GM12878 (cell line): ENCODE results near the gene CHERP. TPM values are rescaled to one million over a fixed set of nuclear protein-coding genes. Genes with fewer than 3 reads are reported as not detected.

Experiments
- BCL11A ChIP-seq: IDR thresholded peaks from 2 replicates; pipeline ENCODE4 v1.6.1; 2011; ENCODE audit warnings: low read depth, low read length
- CBX5 ChIP-seq: sonication (generic); IDR thresholded peaks from 2 replicates; pipeline ENCODE4 v1.6.1; 2016; ENCODE audit warnings: low read depth, moderate library complexity, mild to moderate bottlenecking, inconsistent platforms
- CHD4 ChIP-seq: fragments of 200-600 bp; sonication (generic); IDR thresholded peaks from 2 replicates; pipeline ENCODE4 v1.6.1; 2016; ENCODE audit warnings: mild to moderate bottlenecking
- CUX1 ChIP-seq: IDR thresholded peaks from 2 replicates; pipeline ENCODE4 v1.6.1; 2012; ENCODE audit warnings: improper control_type of control experiment, low read depth, low read length; ENCODE audit not compliant: insufficient replicate concordance
- E2F4 ChIP-seq: IDR thresholded peaks from 2 replicates; pipeline ENCODE4 v1.6.1; 2012; ENCODE audit warnings: low read depth, low read length, improper control_type of control experiment
- EED ChIP-seq: sonication (generic); IDR thresholded peaks from 2 replicates; pipeline ENCODE4 v1.6.1; 2016; ENCODE audit warnings: antibody characterized with exemption, low read depth
- EGR1 ChIP-seq, 2 experiments: IDR thresholded peaks; 1 replicate in 1 of 2; 2 replicates in 1 of 2; pipeline ENCODE4 v1.6.1; 2011 to 2012; ENCODE audit warnings: low read depth in 2 of 2, low read length in 2 of 2, borderline replicate concordance in 1 of 2, mild to moderate bottlenecking in 1 of 2, moderate library complexity in 1 of 2
- FOXK2 ChIP-seq: fragments of 450-650 bp; IDR thresholded peaks from 2 replicates; pipeline ENCODE4 v1.6.1; 2017; ENCODE audit warnings: mild to moderate bottlenecking, moderate library complexity
- HCFC1 ChIP-seq: fragments of 150-350 bp; IDR thresholded peaks from 2 replicates; pipeline ENCODE4 v1.6.1; 2014; ENCODE audit warnings: low read length
- IRF4 ChIP-seq: IDR thresholded peaks from 2 replicates; pipeline ENCODE4 v1.6.1; 2011; ENCODE audit warnings: low read depth, low read length
- LARP7 ChIP-seq: fragments of 450-650 bp; IDR thresholded peaks from 2 replicates; pipeline ENCODE4 v1.6.1; 2017; ENCODE audit warnings: mild to moderate bottlenecking
- NR2C2 ChIP-seq: IDR thresholded peaks from 2 replicates; pipeline ENCODE4 v1.6.1; 2011; ENCODE audit warnings: borderline replicate concordance, low read depth; ENCODE audit not compliant: control insufficient read depth, insufficient read length
- POU2F2 ChIP-seq: IDR thresholded peaks from 3 replicates; pipeline ENCODE4 v1.6.1; 2011; ENCODE audit warnings: low read depth, mild to moderate bottlenecking, low read length, borderline replicate concordance
- RAD21 ChIP-seq: IDR thresholded peaks from 2 replicates; pipeline ENCODE4 v1.6.1; 2011; ENCODE audit warnings: mild to moderate bottlenecking, low read depth, low read length, moderate library complexity; ENCODE audit not compliant: insufficient read depth
- RUNX3 ChIP-seq: IDR thresholded peaks from 2 replicates; pipeline ENCODE4 v1.6.1; 2012; ENCODE audit warnings: low read length, inconsistent platforms
- SMAD1 ChIP-seq: fragments of 450-650 bp; IDR thresholded peaks from 2 replicates; pipeline ENCODE4 v1.6.1; 2018; ENCODE audit warnings: mild to moderate bottlenecking, low read depth; ENCODE audit not compliant: partially characterized antibody
- SPI1 ChIP-seq: IDR thresholded peaks from 2 replicates; pipeline ENCODE4 v1.6.1; 2011; ENCODE audit warnings: low read depth, mild to moderate bottlenecking, low read length, moderate library complexity, borderline replicate concordance; ENCODE audit not compliant: insufficient read depth
- WRNIP1 ChIP-seq: IDR thresholded peaks from 2 replicates; pipeline ENCODE4 v1.6.1; 2011; ENCODE audit warnings: low read depth, low read length, improper control_type of control experiment, borderline replicate concordance
- YBX1 ChIP-seq: fragments of 450-650 bp; IDR thresholded peaks from 2 replicates; pipeline ENCODE4 v1.6.1; 2016; ENCODE audit warnings: antibody characterized with exemption
- ZBTB4 ChIP-seq: fragments of 450-650 bp; formaldehyde crosslinking; IDR thresholded peaks from 2 replicates; pipeline ENCODE4 v1.4.0; 2022; ENCODE audit warnings: mild to moderate bottlenecking, moderate library complexity
- ZNF217 ChIP-seq: fragments of 450-650 bp; IDR thresholded peaks from 2 replicates; pipeline ENCODE4 v1.6.1; 2017; ENCODE audit warnings: antibody characterized with exemption, mild to moderate bottlenecking
- ZSCAN29 ChIP-seq: fragments of 450-650 bp; IDR thresholded peaks from 2 replicates; pipeline ENCODE4 v1.6.1; 2017; ENCODE audit warnings: mild to moderate bottlenecking, moderate library complexity
- polyA plus RNA-seq, 11 experiments: library from polyadenylated mRNA; depleted of rRNA in 4 of 11; unstranded in 6 of 11; stranded (reverse) in 5 of 11; fragments of >200 nt; fragmentation: Nextera tagmentation in 4 of 11; fragmentation: Illumina TruSeq in 1 of 11; extraction: Ambion mirVana in 4 of 11; extraction: Trizol in 1 of 11; gene quantifications; 1 replicate in 1 of 11; 2 replicates in 10 of 11; pipeline versions ENCODE4 v1.2.1 to v1.2.3, GENCODE V29; 2011 to 2016; ENCODE audit warnings: inconsistent platforms in 2 of 11, missing spikeins in 2 of 11, low read depth in 1 of 11
- total RNA-seq, 4 experiments: library from RNA; depleted of rRNA in 3 of 4; stranded (reverse); fragments of >200 nt in 3 of 4; fragmentation: Illumina TruSeq in 1 of 4; extraction: Trizol in 1 of 4; gene quantifications; 2 replicates each; pipeline versions ENCODE4 v1.2.1 to v1.2.3, GENCODE V29; 2013 to 2021

Gene CHERP
- total and polyA plus RNA-seq, 10 of the 15 experiments (the other 5 are each of a cell fraction or from before 2014, with no cell fraction given) = 0.66 to 65.3 (median 12.2) TPM

- peak; percentile 97 for TF ChIP-seq CUX1
- TF ChIP-seq ZNF217 = no peak
- TF ChIP-seq E2F4 = no peak
- TF ChIP-seq SMAD1 = peak; percentile 86
- no peak for TF ChIP-seq WRNIP1
- TF ChIP-seq LARP7 = peak; percentile 81; the same call in 1 of the 2 replicates
- TF ChIP-seq FOXK2 = no peak
- TF ChIP-seq EGR1 (IDR thresholded peaks at IDR 0.05; ENCODE audit: borderline replicate concordance in 1 of 2, low read depth in 2 of 2, low read length in 2 of 2) = 0 out of 3 replicates have a peak, but pooled peaks of 1 of the 2 experiments have one; percentile 27
- TF ChIP-seq CBX5 = no peak
- peak; percentile 88; the same call in 1 of the 2 replicates for TF ChIP-seq YBX1
- TF ChIP-seq EED = peak; percentile 98
- no peak for TF ChIP-seq RAD21
- peak; percentile 45; the same call in 1 of the 2 replicates for TF ChIP-seq ZBTB4 (CRISPR knock-in tag)
- no peak for TF ChIP-seq NR2C2
- peak; percentile 49; the same call in 2 of the 3 replicates for TF ChIP-seq POU2F2
- no peak; the same call in 1 of the 2 replicates for TF ChIP-seq HCFC1
- no peak for TF ChIP-seq RUNX3
- peak; percentile 99 for TF ChIP-seq SPI1
- no peak for TF ChIP-seq ZSCAN29
- peak; percentile 96 for TF ChIP-seq IRF4
- peak; percentile 95 for TF ChIP-seq BCL11A
- no peak for TF ChIP-seq CHD4
Measured at GRCh38 chr19:16585808-16586476, 43.7 kb upstream of the CHERP start (continued).
